ENCODE data around the gene EHMT1. TPM values are rescaled to one million over a fixed set of nuclear protein-coding genes. Genes with fewer than 3 reads are reported as not detected.
A peak's percentile ranks its signal among the peaks of the same experiment; 100 is the strongest.

Gene EHMT1
- total and polyA plus RNA-seq, 2 experiments from 2014 or later = 46.0 to 47.7 TPM

DNA sequence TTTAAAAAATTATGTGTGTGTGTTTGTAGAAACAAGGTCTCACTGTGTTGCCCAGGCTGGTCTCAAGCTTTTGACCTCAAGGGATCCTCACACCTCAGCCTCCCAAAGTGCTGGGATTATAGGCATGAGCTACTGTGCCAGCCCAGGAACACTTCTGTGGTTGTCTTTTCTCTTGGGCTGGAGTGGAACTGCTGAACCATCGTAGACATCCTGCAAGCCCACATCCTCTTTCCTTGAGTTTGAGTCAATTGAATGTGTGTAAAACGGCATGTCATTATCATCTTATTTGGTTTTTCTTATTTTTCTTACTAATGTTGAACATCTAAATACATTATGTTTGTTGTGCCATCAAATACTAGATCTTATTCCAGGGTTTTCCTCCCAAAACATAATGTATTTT lies 40.0 kb downstream of the EHMT1 start:
- H3K4me1 ChIP-seq (ENCODE audit: insufficient read depth) = no peaks in the 10 kb centered on the region
- H3K27ac ChIP-seq = no peak overlapping the region
- peaks cover 99% of the 10 kb centered on the region for H3K79me2 ChIP-seq
- H3K27me3 ChIP-seq = no peaks in the 10 kb centered on the region
- H4K20me1 ChIP-seq (ENCODE audit: insufficient read depth, poor library complexity, severe bottlenecking) = peaks cover 32% of the 10 kb centered on the region
- no peaks in the 10 kb centered on the region for H3K9me2 ChIP-seq (replicated peaks; ENCODE audit: insufficient read depth)
- TF ChIP-seq EZH2 (IDR thresholded peaks at IDR 0.05; ENCODE audit: borderline replicate concordance) = no peak
- TF ChIP-seq, protein P1, sequence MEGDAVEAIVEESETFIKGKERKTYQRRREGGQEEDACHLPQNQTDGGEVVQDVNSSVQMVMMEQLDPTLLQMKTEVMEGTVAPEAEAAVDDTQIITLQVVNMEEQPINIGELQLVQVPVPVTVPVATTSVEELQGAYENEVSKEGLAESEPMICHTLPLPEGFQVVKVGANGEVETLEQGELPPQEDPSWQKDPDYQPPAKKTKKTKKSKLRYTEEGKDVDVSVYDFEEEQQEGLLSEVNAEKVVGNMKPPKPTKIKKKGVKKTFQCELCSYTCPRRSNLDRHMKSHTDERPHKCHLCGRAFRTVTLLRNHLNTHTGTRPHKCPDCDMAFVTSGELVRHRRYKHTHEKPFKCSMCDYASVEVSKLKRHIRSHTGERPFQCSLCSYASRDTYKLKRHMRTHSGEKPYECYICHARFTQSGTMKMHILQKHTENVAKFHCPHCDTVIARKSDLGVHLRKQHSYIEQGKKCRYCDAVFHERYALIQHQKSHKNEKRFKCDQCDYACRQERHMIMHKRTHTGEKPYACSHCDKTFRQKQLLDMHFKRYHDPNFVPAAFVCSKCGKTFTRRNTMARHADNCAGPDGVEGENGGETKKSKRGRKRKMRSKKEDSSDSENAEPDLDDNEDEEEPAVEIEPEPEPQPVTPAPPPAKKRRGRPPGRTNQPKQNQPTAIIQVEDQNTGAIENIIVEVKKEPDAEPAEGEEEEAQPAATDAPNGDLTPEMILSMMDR (IDR thresholded peaks at IDR 0.05; ENCODE audit: poor library complexity) = no peak
- no peak for TF ChIP-seq EZH2phosphoT487 (IDR thresholded peaks at IDR 0.05; ENCODE audit: low read depth, severe bottlenecking, unreplicated experiment)
- H3K36me3 ChIP-seq (replicated peaks; ENCODE audit: insufficient read depth, low read depth) = no peaks in the 10 kb centered on the region
- no peak for DNase-seq (ENCODE audit: low spot score)
- no peak overlapping the region for H3K4me3 ChIP-seq
- no peak overlapping the region for H3K4me2 ChIP-seq
- H3K9me3 ChIP-seq (ENCODE audit: low read depth) = no peaks in the 10 kb centered on the region
- no peak overlapping the region for H2AFZ ChIP-seq
- WGBS (ENCODE audit: low lambda C conversion rate, missing lambda C conversion rate) = 98% methylated on average over 2 of the region's 2 CpGs

DNA sequence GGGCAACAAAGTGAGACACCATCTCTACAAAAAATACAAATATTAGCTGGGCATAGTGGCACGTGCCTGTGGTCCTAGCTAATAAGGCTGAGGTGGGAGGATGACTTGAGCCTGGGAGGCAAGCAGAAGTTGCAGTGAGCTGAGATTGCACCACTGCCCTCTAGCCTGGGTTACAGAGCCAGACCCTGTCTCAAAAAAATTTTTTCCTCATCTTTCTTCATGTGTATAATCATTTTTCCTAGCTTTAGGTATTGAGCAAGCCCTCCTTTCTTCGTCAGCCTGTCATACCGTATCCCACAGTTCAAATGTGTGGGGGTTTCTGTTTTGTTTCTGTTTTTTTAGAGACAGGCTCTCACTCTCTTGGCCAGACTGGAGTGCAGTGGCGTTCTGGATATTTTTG lies 41.3 kb downstream of the EHMT1 start:
- Histone ChIP-seq H3K4me2 (no peak overlapping the region), H3K4me3 (no peak overlapping the region), H3K27me3 (no peaks in the 10 kb centered on the region), H3K9me3 (ENCODE audit: low read depth) (no peaks in the 10 kb centered on the region), H3K27ac (no peak overlapping the region), H4K20me1 (ENCODE audit: insufficient read depth, poor library complexity, severe bottlenecking) (peaks cover 35% of the 10 kb centered on the region), H3K9me2 (replicated peaks; ENCODE audit: insufficient read depth) (no peaks in the 10 kb centered on the region), H3K4me1 (ENCODE audit: insufficient read depth) (peaks cover 13% of the 10 kb centered on the region), H3K79me2 (peaks cover 99% of the 10 kb centered on the region), H3K36me3 (replicated peaks; ENCODE audit: insufficient read depth, low read depth) (no peaks in the 10 kb centered on the region), H2AFZ (no peak overlapping the region)
- WGBS (ENCODE audit: low lambda C conversion rate, missing lambda C conversion rate) = 84% methylated on average over 4 of the region's 4 CpGs
- no peak for DNase-seq (ENCODE audit: low spot score)
- TF ChIP-seq EZH2phosphoT487 (IDR thresholded peaks at IDR 0.05; ENCODE audit: low read depth, severe bottlenecking, unreplicated experiment) = no peak
- no peak for TF ChIP-seq EZH2 (IDR thresholded peaks at IDR 0.05; ENCODE audit: borderline replicate concordance)
- TF ChIP-seq, protein P1 (IDR thresholded peaks at IDR 0.05; ENCODE audit: poor library complexity) = no peak

DNA sequence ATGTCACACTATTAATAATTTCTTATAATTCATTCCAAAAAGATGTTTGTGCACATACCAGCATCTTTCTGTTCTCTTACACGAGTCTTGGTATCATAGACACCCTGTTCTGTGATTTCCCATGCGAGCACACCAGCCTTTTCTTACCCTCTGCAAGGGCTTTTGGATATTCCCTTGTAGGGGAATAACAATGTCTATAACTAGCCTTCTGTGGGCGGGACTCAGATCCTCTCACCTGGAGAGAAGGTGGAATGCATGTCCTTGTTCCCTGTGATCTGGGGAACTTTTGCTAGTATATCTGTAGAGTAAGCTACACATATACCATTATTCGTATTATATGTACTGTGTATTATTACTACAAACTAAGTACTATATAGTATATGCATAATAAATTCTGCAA lies 44.8 kb downstream of the EHMT1 start:
- peaks cover 100% of the 10 kb centered on the region for H3K79me2 ChIP-seq
- H3K9me2 ChIP-seq (replicated peaks; ENCODE audit: insufficient read depth) = no peaks in the 10 kb centered on the region
- no peaks in the 10 kb centered on the region for H3K27me3 ChIP-seq
- WGBS (ENCODE audit: low lambda C conversion rate, missing lambda C conversion rate) = 97% methylated on average over 4 of the region's 4 CpGs
- no peak for DNase-seq (ENCODE audit: low spot score)
- no peaks in the 10 kb centered on the region for H3K36me3 ChIP-seq (replicated peaks; ENCODE audit: insufficient read depth, low read depth)
- TF ChIP-seq EZH2phosphoT487 (IDR thresholded peaks at IDR 0.05; ENCODE audit: low read depth, severe bottlenecking, unreplicated experiment) (no peak), EZH2 (IDR thresholded peaks at IDR 0.05; ENCODE audit: borderline replicate concordance) (no peak)
- TF ChIP-seq, protein P1 (IDR thresholded peaks at IDR 0.05; ENCODE audit: poor library complexity) = no peak
- peaks cover 26% of the 10 kb centered on the region for H4K20me1 ChIP-seq (ENCODE audit: insufficient read depth, poor library complexity, severe bottlenecking)
- peaks cover 37% of the 10 kb centered on the region for H3K4me1 ChIP-seq (ENCODE audit: insufficient read depth)
- peak overlapping the region; percentile 28 for H3K27ac ChIP-seq
- no peak overlapping the region for H3K4me2 ChIP-seq
- H3K9me3 ChIP-seq (ENCODE audit: low read depth) = no peaks in the 10 kb centered on the region
- H2AFZ ChIP-seq = no peak overlapping the region
- no peak overlapping the region for H3K4me3 ChIP-seq

DNA sequence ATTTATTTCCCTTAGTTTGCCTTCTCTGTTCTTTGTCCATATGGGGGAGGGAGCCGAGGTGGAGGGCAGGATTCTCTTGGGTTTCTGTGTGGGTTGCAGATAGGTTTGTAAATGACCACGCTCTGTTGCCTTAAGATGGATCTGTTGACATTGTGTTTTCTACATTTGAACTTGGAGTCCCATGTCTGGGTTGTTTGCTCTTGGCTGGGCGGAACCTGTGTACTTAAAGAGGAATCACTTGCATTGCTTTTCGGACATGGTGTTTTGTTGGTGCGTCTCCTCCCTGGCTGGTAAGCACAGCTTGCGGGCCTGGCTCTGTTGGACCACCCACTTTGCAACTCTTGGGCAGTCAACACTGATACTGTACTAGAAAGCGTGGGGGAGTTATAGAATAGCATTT lies 45.9 kb downstream of the EHMT1 start:
- Histone ChIP-seq H3K27ac (peak overlapping the region; percentile 83), H4K20me1 (ENCODE audit: insufficient read depth, poor library complexity, severe bottlenecking) (peaks cover 19% of the 10 kb centered on the region), H3K9me2 (replicated peaks; ENCODE audit: insufficient read depth) (no peaks in the 10 kb centered on the region), H3K9me3 (ENCODE audit: low read depth) (no peaks in the 10 kb centered on the region), H2AFZ (no peak overlapping the region), H3K4me3 (no peak overlapping the region), H3K4me1 (ENCODE audit: insufficient read depth) (peaks cover 37% of the 10 kb centered on the region), H3K36me3 (replicated peaks; ENCODE audit: insufficient read depth, low read depth) (no peaks in the 10 kb centered on the region), H3K4me2 (peak overlapping the region; percentile 68), H3K27me3 (no peaks in the 10 kb centered on the region), H3K79me2 (peaks cover 97% of the 10 kb centered on the region)
- WGBS (ENCODE audit: low lambda C conversion rate, missing lambda C conversion rate) = 39% methylated on average over 7 of the region's 7 CpGs
- peak; percentile 47 for DNase-seq (ENCODE audit: low spot score)
- TF ChIP-seq, protein P1 (IDR thresholded peaks at IDR 0.05; ENCODE audit: poor library complexity) = no peak
- TF ChIP-seq EZH2phosphoT487 (IDR thresholded peaks at IDR 0.05; ENCODE audit: low read depth, severe bottlenecking, unreplicated experiment) (no peak), EZH2 (IDR thresholded peaks at IDR 0.05; ENCODE audit: borderline replicate concordance) (no peak)
